Rectal smooth muscle tissue (tissue), 1 donor: ENCODE data around the gene CHST11.
"Not testable (repeated sequence)": the region's sequence is repeated elsewhere in the genome, so short reads cannot be mapped to it uniquely, and the experiment has no call there.

Experiments used
- H3K27ac ChIP-seq: one replicate; pipeline ENCODE4 v1.7.0; 2013; ENCODE audit warnings: low read depth, low read length, inconsistent platforms
- H3K27me3 ChIP-seq: one replicate; pipeline ENCODE4 v1.7.0; 2013; ENCODE audit warnings: low read length; ENCODE audit not compliant: control insufficient read depth, insufficient read depth
- H3K36me3 ChIP-seq: one replicate; pipeline ENCODE4 v1.7.0; 2013; ENCODE audit warnings: low read length; ENCODE audit not compliant: control insufficient read depth, insufficient read depth
- H3K4me1 ChIP-seq: one replicate; pipeline ENCODE4 v1.7.0; 2013; ENCODE audit warnings: low read length; ENCODE audit not compliant: control insufficient read depth, insufficient read depth
- H3K4me3 ChIP-seq: one replicate; pipeline ENCODE4 v1.7.0; 2013; ENCODE audit warnings: low read length
- H3K9ac ChIP-seq: one replicate; pipeline ENCODE4 v1.7.0; 2013; ENCODE audit warnings: low read length

The CHST11 gene

DNA sequence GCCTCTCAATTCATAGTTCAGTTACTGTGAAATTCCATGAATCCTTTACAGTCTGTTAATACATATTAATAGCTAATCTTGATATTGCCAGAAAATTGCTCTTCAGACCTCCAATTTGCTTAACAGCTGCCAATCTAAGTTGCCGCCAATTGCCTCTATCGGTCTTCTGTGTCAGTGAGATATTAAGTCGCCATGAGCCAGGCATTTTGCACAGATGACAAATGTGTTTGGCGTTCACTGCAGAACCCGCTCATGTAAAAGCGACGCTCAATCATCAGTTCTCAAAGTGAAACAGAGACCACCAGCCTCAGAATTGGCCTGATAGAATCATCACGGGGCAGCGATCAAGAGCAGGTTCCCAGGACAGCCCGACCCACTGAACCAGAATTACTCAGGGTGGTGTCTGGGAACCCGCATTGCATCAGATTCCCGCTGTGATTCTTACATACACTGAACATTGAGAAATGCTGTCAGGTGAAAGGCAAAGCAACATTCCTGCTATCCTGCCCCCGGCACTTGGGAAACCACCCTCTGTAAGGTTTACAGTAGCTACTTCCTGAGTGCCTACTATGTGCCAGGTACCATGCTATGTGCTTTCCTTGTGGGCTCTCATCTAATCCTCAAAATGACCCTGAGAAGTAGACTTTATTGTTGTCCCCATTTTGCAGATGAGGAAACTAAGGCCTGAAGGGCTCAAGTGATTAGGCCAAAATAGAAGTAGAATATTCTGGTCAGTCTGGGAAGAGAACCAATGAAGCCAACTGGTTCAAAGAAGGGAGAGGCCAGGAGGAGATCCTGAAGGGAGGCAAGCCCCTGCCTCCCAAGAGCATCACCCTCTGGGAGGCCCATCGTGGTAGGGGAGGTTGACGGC lies 285.0 kb downstream of the CHST11 start:
- H3K36me3 ChIP-seq, result no peaks in the 10 kb centered on the region
- H3K27me3 ChIP-seq, result no peaks in the 10 kb centered on the region
- no peaks in the 10 kb centered on the region for H3K4me1 ChIP-seq
- no peak overlapping the region for H3K4me3 ChIP-seq
- no peak overlapping the region for H3K27ac ChIP-seq
- no peak overlapping the region for H3K9ac ChIP-seq

DNA sequence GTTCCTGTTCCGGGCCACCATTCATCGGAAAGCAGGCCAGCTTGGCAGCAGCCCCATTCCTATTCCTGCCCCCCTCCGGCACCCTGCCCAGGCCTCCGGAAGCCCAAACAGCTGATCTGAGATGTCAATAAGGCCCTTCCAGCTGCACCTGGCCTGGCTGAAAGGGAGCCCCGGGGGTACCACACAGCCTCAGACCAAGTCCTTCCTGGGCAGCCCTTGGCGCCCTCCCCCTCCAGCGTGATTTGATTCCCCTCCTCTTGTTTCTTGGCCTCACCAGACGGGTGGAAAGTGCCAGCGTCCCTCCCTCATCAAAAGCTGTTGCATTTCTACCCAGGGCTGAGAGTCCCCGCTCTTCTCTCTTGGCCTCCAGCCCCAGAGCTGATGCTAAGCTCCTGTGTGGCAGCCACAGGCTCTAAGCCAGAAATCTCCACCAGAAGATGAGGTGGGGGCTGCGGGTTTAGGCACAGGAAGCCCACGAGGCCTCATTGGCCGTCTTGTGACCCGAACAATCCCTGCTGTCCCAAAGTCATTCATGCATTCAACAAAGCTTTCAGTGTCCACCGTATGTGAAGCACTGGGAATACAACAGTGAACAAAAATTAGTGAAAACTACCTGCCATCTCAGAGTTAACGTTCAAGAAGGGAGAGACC lies 285.9 kb downstream of the CHST11 start:
- H3K36me3 ChIP-seq, result no peaks in the 10 kb centered on the region
- H3K4me1 ChIP-seq, result no peaks in the 10 kb centered on the region
- H3K27me3 ChIP-seq, result no peaks in the 10 kb centered on the region
- H3K9ac ChIP-seq, result no peak overlapping the region
- H3K27ac ChIP-seq, result no peak overlapping the region
- no peak overlapping the region for H3K4me3 ChIP-seq

DNA sequence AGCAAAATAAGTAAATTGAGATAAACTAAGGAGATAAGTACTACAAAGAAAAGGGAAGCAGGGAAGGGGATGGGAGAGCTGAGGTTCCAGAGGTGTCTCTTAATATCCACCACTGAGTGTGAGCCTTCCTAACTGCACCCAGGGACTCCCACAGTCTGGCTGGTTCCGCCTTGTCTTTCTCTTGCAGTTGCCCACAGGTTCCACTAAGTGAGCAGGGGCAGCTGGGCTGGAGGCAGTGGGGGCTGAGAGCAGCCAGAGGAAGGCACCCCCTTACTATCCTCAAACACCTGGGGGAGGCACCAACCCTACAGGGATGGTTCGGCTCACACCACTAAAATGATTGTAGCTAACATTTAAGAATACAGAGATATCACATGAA lies 286.4 kb downstream of the CHST11 start:
- Histone ChIP-seq H3K4me3 (no peak overlapping the region), H3K27me3 (no peaks in the 10 kb centered on the region), H3K36me3 (no peaks in the 10 kb centered on the region), H3K27ac (no peak overlapping the region), H3K9ac (no peak overlapping the region), H3K4me1 (no peaks in the 10 kb centered on the region)

DNA sequence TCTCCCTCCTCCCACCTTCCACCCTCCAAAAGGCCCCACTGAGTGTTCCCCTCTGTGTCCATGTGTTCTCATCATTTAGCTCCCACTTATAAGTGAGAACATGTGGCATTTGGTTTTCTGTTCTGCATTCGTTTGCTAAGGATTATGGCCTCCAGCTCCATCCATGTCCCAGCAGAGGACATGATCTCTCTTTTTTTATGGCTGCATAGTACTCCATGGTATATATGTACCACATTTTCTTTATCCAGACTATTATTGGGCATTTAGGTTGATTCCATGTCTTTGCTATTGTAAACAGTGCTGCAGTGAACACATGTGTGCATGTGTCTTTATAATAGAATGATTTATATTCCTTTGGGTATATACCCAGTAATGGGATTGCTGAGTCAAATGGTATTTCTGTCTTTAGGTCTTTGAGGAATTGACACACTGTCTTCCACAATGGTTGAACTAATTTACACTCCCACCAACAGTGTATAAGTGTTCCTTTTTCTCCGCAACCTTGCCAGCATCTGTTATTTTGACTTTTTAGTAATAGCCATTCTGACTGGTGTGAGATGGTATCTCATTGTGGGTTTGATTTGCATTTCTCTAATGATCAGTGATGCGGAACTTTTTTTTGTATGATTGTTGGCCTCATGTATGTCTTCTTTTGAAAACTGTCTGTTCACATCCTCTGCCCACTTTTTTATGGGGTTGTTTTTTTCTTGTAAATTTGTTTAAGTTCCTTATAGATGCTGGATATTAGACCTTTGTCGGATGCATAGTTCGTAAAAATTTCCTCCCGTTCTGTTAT lies 287.2 kb downstream of the CHST11 start:
- H3K4me3 ChIP-seq, H3K4me1 ChIP-seq: not testable (repeated sequence)

DNA sequence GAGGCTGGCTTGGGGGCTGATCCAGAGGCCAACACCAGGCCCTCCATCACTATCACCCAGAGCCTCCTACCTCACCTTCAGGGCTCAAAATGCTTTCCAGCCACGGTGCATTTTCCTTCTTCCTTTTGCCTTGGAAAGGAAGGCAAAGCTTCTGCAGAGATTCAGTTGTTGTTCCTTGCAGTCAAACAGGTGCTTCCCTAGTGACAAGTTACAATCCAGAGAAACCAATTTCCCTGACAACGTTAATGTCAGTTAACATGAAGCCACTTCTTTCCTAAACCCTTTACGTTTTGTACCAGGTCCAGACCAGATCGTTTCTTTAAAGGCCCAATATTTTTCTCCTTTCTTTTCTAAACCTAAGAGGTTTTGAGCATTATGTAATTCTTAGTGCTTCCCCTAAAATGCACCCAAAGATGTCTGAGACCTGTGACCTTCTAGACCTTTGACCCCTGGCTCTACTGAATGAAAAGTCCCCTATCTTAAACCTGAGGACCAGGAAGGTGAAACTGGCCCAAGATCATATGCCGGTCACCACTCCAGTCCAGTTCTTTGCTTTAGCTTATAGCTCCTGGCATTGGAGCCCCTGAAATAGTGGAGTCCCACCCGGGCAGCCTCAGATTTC lies 289.8 kb downstream of the CHST11 start:
- H3K9ac ChIP-seq, result no peak overlapping the region
- no peaks in the 10 kb centered on the region for H3K36me3 ChIP-seq
- no peak overlapping the region for H3K27ac ChIP-seq
- H3K27me3 ChIP-seq, result no peaks in the 10 kb centered on the region
- peaks cover 3% of the 10 kb centered on the region for H3K4me1 ChIP-seq
- H3K4me3 ChIP-seq, result no peak overlapping the region

More for the DNA sequence above, 287.2 kb downstream of the CHST11 start:
- not testable (repeated sequence) for H3K9ac ChIP-seq, H3K27ac ChIP-seq, H3K27me3 ChIP-seq, H3K36me3 ChIP-seq

DNA sequence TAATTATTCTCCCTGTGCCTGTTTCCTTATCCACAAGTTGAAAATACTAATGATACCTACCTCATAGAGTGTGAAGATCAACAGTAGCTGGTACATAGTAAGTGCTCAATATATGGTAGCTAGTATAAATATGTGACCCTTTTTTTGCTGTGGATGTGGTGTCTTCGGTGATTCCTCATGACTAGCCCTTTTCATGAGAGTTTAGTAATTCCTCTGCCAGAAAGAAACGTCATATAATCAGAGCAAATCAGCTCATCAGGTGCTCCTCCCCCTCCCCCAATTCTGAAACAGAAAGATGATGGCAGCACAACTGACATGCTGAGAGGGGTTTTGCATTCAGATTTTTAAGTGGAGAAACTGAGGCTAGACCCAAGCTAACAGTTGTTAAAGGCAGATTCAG lies 290.6 kb downstream of the CHST11 start:
- Histone ChIP-seq H3K27me3 (no peaks in the 10 kb centered on the region), H3K36me3 (no peaks in the 10 kb centered on the region), H3K9ac (no peak overlapping the region), H3K27ac (no peak overlapping the region), H3K4me1 (peaks cover 3% of the 10 kb centered on the region), H3K4me3 (no peak overlapping the region)

DNA sequence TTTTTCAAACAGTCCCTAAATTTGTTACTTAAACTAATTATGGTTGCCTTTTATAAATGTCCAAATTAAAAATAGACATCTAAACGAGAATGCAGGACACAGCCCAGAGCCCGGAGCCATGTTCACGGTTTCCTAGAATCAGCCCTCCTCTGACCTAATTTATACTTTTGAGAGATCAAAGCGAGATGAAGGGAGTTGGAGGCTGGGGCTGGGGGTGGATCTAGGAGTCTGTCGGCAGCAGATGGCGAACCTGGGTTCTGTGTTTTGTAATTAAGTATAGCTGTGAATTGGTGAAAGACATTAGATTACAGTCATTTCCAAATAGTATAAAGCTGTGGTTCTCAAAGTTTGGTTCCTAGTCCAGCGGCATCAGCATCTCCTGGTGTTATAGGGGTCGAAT lies 291.2 kb downstream of the CHST11 start:
- Histone ChIP-seq H3K36me3 (no peaks in the 10 kb centered on the region), H3K4me1 (peaks cover 3% of the 10 kb centered on the region), H3K9ac (no peak overlapping the region), H3K27ac (no peak overlapping the region), H3K4me3 (no peak overlapping the region), H3K27me3 (no peaks in the 10 kb centered on the region)

DNA sequence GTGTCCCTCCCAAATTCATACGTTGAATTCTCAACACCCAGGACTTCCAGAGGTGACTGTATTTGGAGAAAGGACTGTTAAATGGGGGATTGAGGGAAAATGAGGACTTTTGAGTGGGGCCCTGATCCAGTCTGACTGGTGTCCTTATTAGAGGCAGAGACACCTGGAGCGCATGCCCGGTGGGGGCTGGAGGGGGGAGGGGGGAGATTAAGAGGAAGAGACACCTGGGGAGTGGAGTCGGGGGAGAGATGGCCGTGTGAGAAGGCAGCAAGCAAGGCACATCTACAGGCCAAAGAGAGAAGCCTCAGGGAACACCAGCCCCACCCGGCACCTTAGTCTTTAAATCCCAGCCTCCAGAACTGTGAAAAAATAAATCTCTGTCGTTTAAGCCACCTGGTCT lies 291.6 kb downstream of the CHST11 start:
- Histone ChIP-seq H3K27ac (peak overlapping the region; percentile 33), H3K27me3 (no peaks in the 10 kb centered on the region), H3K9ac (no peak overlapping the region), H3K4me1 (peaks cover 3% of the 10 kb centered on the region), H3K36me3 (no peaks in the 10 kb centered on the region), H3K4me3 (no peak overlapping the region)

DNA sequence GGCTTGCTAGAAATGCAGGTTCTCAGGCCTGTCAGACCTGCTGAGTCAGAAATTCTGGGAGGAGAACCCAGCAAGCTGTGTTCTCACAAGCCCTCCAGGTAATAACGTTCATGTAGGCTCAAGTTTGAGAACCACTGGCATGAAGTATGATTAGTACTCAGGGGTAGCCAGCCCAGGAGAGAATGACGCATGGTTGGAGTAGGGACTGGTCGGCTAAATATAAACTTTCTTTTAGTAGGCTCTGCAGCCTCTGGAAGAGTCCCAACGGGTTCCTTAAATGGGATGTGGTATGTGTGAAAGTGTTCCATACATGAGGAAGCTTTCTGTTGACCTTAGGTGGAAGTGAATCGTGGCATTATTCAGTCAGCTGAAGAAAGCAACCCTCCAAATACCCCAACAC lies 292.0 kb downstream of the CHST11 start:
- H3K9ac ChIP-seq, result no peak overlapping the region
- no peak overlapping the region for H3K4me3 ChIP-seq
- peaks cover 3% of the 10 kb centered on the region for H3K4me1 ChIP-seq
- peak overlapping the region; percentile 33 for H3K27ac ChIP-seq
- no peaks in the 10 kb centered on the region for H3K36me3 ChIP-seq
- H3K27me3 ChIP-seq, result no peaks in the 10 kb centered on the region

DNA sequence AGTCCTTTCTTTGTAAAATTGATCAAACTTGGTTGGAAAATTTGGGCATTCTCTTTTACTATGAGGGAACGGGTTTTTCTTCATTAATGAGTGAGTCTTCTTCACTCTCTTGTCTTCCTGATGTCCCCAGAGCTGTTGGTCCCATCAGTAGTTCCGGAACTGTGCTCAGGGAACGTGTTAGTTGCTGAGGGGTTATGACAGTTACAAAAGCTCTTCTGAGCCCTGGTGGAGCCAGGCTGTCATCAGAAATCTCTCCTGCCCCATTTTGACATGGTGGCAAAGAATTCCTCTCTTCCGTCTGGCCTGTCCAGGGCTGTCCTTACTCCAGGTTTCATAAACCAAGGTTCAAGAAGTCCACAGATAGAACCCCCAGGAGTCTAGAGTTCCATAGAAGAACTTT lies 292.8 kb downstream of the CHST11 start:
- no peak overlapping the region for H3K27ac ChIP-seq
- peaks cover 3% of the 10 kb centered on the region for H3K4me1 ChIP-seq
- no peaks in the 10 kb centered on the region for H3K36me3 ChIP-seq
- no peak overlapping the region for H3K4me3 ChIP-seq
- H3K9ac ChIP-seq, result no peak overlapping the region
- H3K27me3 ChIP-seq, result no peaks in the 10 kb centered on the region

DNA sequence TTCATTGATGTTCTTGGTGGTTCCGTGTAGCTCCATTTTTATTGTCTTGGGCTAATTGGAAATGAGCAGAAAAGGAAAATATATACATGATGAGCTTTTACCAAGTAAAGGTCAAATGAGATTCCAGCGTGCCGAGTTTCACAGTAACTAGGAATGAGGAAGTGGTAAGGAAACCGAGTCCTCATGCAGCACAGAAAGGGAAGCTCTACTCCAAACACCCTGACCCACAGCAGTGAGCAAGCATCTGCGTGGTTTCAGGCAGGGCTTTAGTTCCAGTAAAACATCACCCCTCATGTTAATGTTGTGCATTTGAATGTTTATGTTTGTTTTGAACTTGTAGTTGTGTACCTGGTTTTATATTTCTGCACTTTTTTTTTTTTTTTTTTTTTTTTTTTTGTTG lies 293.3 kb downstream of the CHST11 start:
- H3K36me3 ChIP-seq, result no peaks in the 10 kb centered on the region
- no peak overlapping the region for H3K4me3 ChIP-seq
- no peaks in the 10 kb centered on the region for H3K27me3 ChIP-seq
- H3K4me1 ChIP-seq, result peaks cover 3% of the 10 kb centered on the region
- H3K9ac ChIP-seq, result no peak overlapping the region
- H3K27ac ChIP-seq, result no peak overlapping the region

DNA sequence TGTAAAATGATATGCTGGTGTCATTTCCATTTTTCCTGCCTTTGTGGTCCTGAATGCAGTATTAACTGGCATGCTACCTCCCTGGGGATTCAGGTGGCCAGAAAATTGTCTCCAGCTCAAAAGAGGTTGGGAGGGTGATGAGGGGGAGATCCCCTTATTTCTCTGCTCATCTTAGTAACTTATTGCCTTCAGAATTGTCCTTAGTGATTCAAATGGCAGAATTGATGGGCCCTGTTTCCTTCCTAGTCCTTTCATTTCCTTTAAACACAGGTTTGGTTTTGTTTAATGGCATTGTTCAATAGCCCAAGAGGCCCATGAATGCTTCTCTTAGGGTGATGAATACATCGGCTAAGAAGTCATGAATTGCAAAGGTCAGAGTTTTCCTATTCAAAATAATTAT lies 294.4 kb downstream of the CHST11 start:
- H3K9ac ChIP-seq, result no peak overlapping the region
- H3K36me3 ChIP-seq, result no peaks in the 10 kb centered on the region
- H3K27me3 ChIP-seq, result no peaks in the 10 kb centered on the region
- peaks cover 3% of the 10 kb centered on the region for H3K4me1 ChIP-seq
- H3K27ac ChIP-seq, result no peak overlapping the region
- H3K4me3 ChIP-seq, result no peak overlapping the region
